GM12878 (cell line): ENCODE measurements around the gene CEP89. TPM values are rescaled to one million over a fixed set of nuclear protein-coding genes. Genes with fewer than 3 reads are reported as not detected.

ENCODE experiments used
- ATAC-seq: fragments of 200-7000 bp; cut with Tn5 transposase; 3 replicates; pipeline ENCODE4 v1.9.1; 2020; ENCODE audit warnings: mild to moderate bottlenecking, moderate library complexity
- BruUV-seq: library from RNA; stranded (reverse); fragments of 400-500 nt; replicated peaks from 2 replicates; lab custom pipeline; 2021; lab: Mats Ljungman, UMichigan
- CTCF ChIA-PET: fragments of 300-600 bp; sonication (Branson Sonifier 250); formaldehyde crosslinking; extraction: SDS; loops from one replicate; lab custom pipeline; 2021; ENCODE audit warnings: inconsistent platforms; lab: Yijun Ruan, JAX
- POLR2A ChIA-PET: fragments of 350-600 bp; formaldehyde crosslinking; extraction: SDS; loops from one replicate; lab custom pipeline; 2021; ENCODE audit warnings: inconsistent platforms; lab: Charles Lee
- RAD21 ChIA-PET: fragments of 300-600 bp; sonication (Branson Sonifier 250); formaldehyde crosslinking; loops from one replicate; lab custom pipeline; 2023; ENCODE audit warnings: antibody characterized with exemption; ENCODE audit not compliant: unreplicated experiment; lab: Charles Lee
- SMC1A ChIA-PET: fragments of 300-600 bp; sonication (Branson Sonifier 250); formaldehyde crosslinking; loops from one replicate; lab custom pipeline; 2023; ENCODE audit not compliant: unreplicated experiment, uncharacterized antibody; lab: Charles Lee
- DNase-seq: peaks from one replicate; pipeline ENCODE4 v3.0.0-alpha.2; 2011; ENCODE audit warnings: low read depth, low spot score
- FAIRE-seq: peaks from 3 replicates; lab custom pipeline; 2011; peaks lifted over from hg19 to GRCh38; lab: Jason Lieb, UNC
- H2AFZ ChIP-seq: 2 replicates; pipeline ENCODE4 v1.6.0; 2011; ENCODE audit warnings: low read depth, low read length, control low read depth; ENCODE audit not compliant: control insufficient read depth
- H3K27ac ChIP-seq: 2 replicates; pipeline ENCODE4 v1.5.1; 2011; ENCODE audit warnings: control low read depth; ENCODE audit not compliant: control insufficient read depth, insufficient read depth
- H3K27me3 ChIP-seq, 2 experiments: replicated peaks in 1 of 2; 2 replicates each; pipeline versions ENCODE4 v1.6.0 to v1.6.1; 2011; ENCODE audit warnings: low read length in 1 of 2; ENCODE audit not compliant: control insufficient read depth in 2 of 2, insufficient read depth in 2 of 2
- H3K36me3 ChIP-seq, 2 experiments: 2 replicates each; pipeline ENCODE4 v1.5.1; 2011; ENCODE audit warnings: low read length in 1 of 2; ENCODE audit not compliant: control insufficient read depth in 2 of 2, insufficient read depth in 2 of 2
- H3K4me1 ChIP-seq: 2 replicates; pipeline ENCODE4 v1.6.1; 2011; ENCODE audit warnings: mild to moderate bottlenecking, low read length, moderate library complexity, mixed read lengths; ENCODE audit not compliant: control insufficient read depth, insufficient read depth
- H3K4me2 ChIP-seq: 2 replicates; pipeline ENCODE4 v1.6.0; 2011; ENCODE audit warnings: control low read depth; ENCODE audit not compliant: control insufficient read depth, insufficient read depth
- H3K4me3 ChIP-seq: fragments of 200-600 bp; sonication (generic); 2 replicates; pipeline ENCODE4 v1.5.1; 2016
- H3K79me2 ChIP-seq: 2 replicates; pipeline ENCODE4 v1.6.0; 2011; ENCODE audit warnings: low read length; ENCODE audit not compliant: control insufficient read depth, insufficient read depth
- H3K9ac ChIP-seq: 2 replicates; pipeline ENCODE4 v1.8.0; 2011; ENCODE audit warnings: low read length, control low read depth, mixed read lengths; ENCODE audit not compliant: control insufficient read depth, insufficient read depth
- H3K9me3 ChIP-seq: replicated peaks from 3 replicates; pipeline ENCODE4 v1.5.1; 2011; ENCODE audit warnings: mild to moderate bottlenecking, low read length; ENCODE audit not compliant: control insufficient read depth, insufficient read depth
- H4K20me1 ChIP-seq: 2 replicates; pipeline ENCODE4 v1.6.0; 2011; ENCODE audit not compliant: control insufficient read depth, insufficient read depth
- ASH2L ChIP-seq: fragments of 300-600, 200-600 bp; sonication (generic); IDR thresholded peaks from 2 replicates; pipeline ENCODE4 v1.6.1; 2017; ENCODE audit warnings: low read depth, mild to moderate bottlenecking, borderline replicate concordance
- EGR1 ChIP-seq, 2 experiments: IDR thresholded peaks; 1 replicate in 1 of 2; 2 replicates in 1 of 2; pipeline ENCODE4 v1.6.1; 2011 to 2012; ENCODE audit warnings: low read depth in 2 of 2, low read length in 2 of 2, borderline replicate concordance in 1 of 2, mild to moderate bottlenecking in 1 of 2, moderate library complexity in 1 of 2
- GATAD2B ChIP-seq: fragments of 450-650 bp; conservative IDR thresholded peaks from 2 replicates; pipeline ENCODE4 v1.6.1; 2017; ENCODE audit warnings: low read depth, mild to moderate bottlenecking, moderate library complexity
- HSF1 ChIP-seq: fragments of 150-350 bp; IDR thresholded peaks from 2 replicates; pipeline ENCODE4 v1.6.1; 2014; ENCODE audit warnings: mild to moderate bottlenecking, low read depth, low read length
- JUND ChIP-seq: IDR thresholded peaks from 2 replicates; pipeline ENCODE4 v1.6.1; 2012; ENCODE audit warnings: low read depth, mild to moderate bottlenecking, low read length, improper control_type of control experiment, moderate library complexity
- MEF2A ChIP-seq: IDR thresholded peaks from 2 replicates; pipeline ENCODE4 v1.6.1; 2011; ENCODE audit warnings: low read depth, mild to moderate bottlenecking, low read length, moderate library complexity; ENCODE audit not compliant: insufficient read depth
- MEF2B ChIP-seq: fragments of 450-650 bp; IDR thresholded peaks from 2 replicates; pipeline ENCODE4 v1.6.1; 2018; ENCODE audit warnings: mild to moderate bottlenecking, moderate library complexity; ENCODE audit not compliant: partially characterized antibody, poor library complexity, severe bottlenecking
- NKRF ChIP-seq: fragments of 450-650 bp; conservative IDR thresholded peaks from 2 replicates; pipeline ENCODE4 v1.6.1; 2017; ENCODE audit warnings: mild to moderate bottlenecking, moderate library complexity
- PAX5 ChIP-seq: IDR thresholded peaks from 2 replicates; pipeline ENCODE4 v1.6.1; 2011; ENCODE audit warnings: low read depth, low read length, borderline replicate concordance
- POLR2AphosphoS2 ChIP-seq: IDR thresholded peaks from 2 replicates; pipeline ENCODE4 v1.6.1; 2011; ENCODE audit warnings: low read depth, mild to moderate bottlenecking, low read length, improper control_type of control experiment, moderate library complexity
- ZBTB40 ChIP-seq: fragments of 450-650 bp; IDR thresholded peaks from 2 replicates; pipeline ENCODE4 v1.6.1; 2016; ENCODE audit warnings: mild to moderate bottlenecking, moderate library complexity, borderline replicate concordance
- WGBS: methylation state at CpG from one replicate; pipeline ENCODE4 v1.1.6; 2016; ENCODE audit warnings: low lambda C conversion rate; ENCODE audit not compliant: insufficient replicate concordance, insufficient coverage; ENCODE audit errors: missing lambda C conversion rate; 5-methylcytosine and 5-hydroxymethylcytosine counted together
- in situ Hi-C: fragments of 300-500 bp; cut with MboI; formaldehyde crosslinking; loops from 9 replicates; pipeline ENCODE4 v1.14.3; 2018; ENCODE audit warnings: mixed read lengths
- intact Hi-C: fragments of 100-400 bp; cut with micrococcal nuclease; formaldehyde crosslinking; loops from one replicate; pipeline ENCODE4 v1.14.2; 2022; ENCODE audit not compliant: unreplicated experiment
- polyA plus RNA-seq, 11 experiments: library from polyadenylated mRNA; depleted of rRNA in 4 of 11; unstranded in 6 of 11; stranded (reverse) in 5 of 11; fragments of >200 nt; fragmentation: Nextera tagmentation in 4 of 11; fragmentation: Illumina TruSeq in 1 of 11; extraction: Ambion mirVana in 4 of 11; extraction: Trizol in 1 of 11; gene quantifications; 1 replicate in 1 of 11; 2 replicates in 10 of 11; pipeline versions ENCODE4 v1.2.1 to v1.2.3, GENCODE V29; 2011 to 2016; ENCODE audit warnings: inconsistent platforms in 2 of 11, missing spikeins in 2 of 11, low read depth in 1 of 11
- total RNA-seq, 4 experiments: library from RNA; depleted of rRNA in 3 of 4; stranded (reverse); fragments of >200 nt in 3 of 4; fragmentation: Illumina TruSeq in 1 of 4; extraction: Trizol in 1 of 4; gene quantifications; 2 replicates each; pipeline versions ENCODE4 v1.2.1 to v1.2.3, GENCODE V29; 2013 to 2021

The CEP89 gene
- total and polyA plus RNA-seq, 10 of the 15 experiments (the other 5 are each of a cell fraction or from before 2014, with no cell fraction given) = 6.0 to 19.3 (median 10.2) TPM

- FAIRE-seq (no peak), ATAC-seq (no peak), DNase-seq (no peak)
- H3K79me2 ChIP-seq = no peaks in the 10 kb centered on the region
- H3K9me3 ChIP-seq = no peaks in the 10 kb centered on the region
- H3K36me3 ChIP-seq = no peaks in the 10 kb centered on the region
- H3K27ac ChIP-seq = no peak overlapping the region
- H3K27me3 ChIP-seq = no peaks in the 10 kb centered on the region
- no peak overlapping the region for H2AFZ ChIP-seq
- ChIA-PET CTCF (no interaction called here), SMC1A (no interaction called here), RAD21 (no interaction called here), POLR2A (no interaction called here)
- no TSS peak for BruUV-seq
- intact Hi-C loops = no loop called here
- in situ Hi-C loops = no loop called here
- TF ChIP-seq ASH2L (no peak), PAX5 (no peak), MEF2B (no peak), ZBTB40 (no peak), MEF2A (no peak), HSF1 (no peak), GATAD2B (no peak), JUND (no peak), NKRF (no peak), EGR1 (IDR thresholded peaks at IDR 0.05; ENCODE audit: borderline replicate concordance in 1 of 2, low read depth in 2 of 2, low read length in 2 of 2) (no peak), POLR2AphosphoS2 (no peak)
- H3K4me2 ChIP-seq = no peak overlapping the region
- H3K4me3 ChIP-seq = no peak overlapping the region
- 64% methylated on average over 14 of the region's 14 CpGs for WGBS
- no peaks in the 10 kb centered on the region for H3K4me1 ChIP-seq
- no peak overlapping the region for H3K9ac ChIP-seq
- H4K20me1 ChIP-seq = no peaks in the 10 kb centered on the region
Observed at GRCh38 chr19:32862741-32863140, 109.0 kb downstream of the CEP89 start.
